Right lung (tissue), 5 donors: ENCODE results near the gene ZACN. TPM values are rescaled to one million over a fixed set of nuclear protein-coding genes. Genes with fewer than 3 reads are reported as not detected.
"Not testable (repeated sequence)": the region's sequence is repeated elsewhere in the genome, so short reads cannot be mapped to it uniquely, and the experiment has no call there.

Source experiments
- DNase-seq, 2 donors: peaks; one replicate each; pipeline ENCODE4 v3.0.0-alpha.2; 2013
- polyA plus RNA-seq, 5 donors: library from polyadenylated mRNA; unstranded; fragments of 120-200 nt; gene quantifications; one replicate each; pipeline versions ENCODE4 v1.2.1 to v1.2.3, GENCODE V29; 2013; ENCODE audit warnings: inconsistent platforms in 1 of 5, low replicate concordance in 1 of 5; ENCODE audit not compliant: insufficient read length in 5 of 5, insufficient read depth in 1 of 5

The ZACN gene
- polyA plus RNA-seq, 5 donors, result 4.1 to 22.2 (median 16.1) TPM

DNA sequence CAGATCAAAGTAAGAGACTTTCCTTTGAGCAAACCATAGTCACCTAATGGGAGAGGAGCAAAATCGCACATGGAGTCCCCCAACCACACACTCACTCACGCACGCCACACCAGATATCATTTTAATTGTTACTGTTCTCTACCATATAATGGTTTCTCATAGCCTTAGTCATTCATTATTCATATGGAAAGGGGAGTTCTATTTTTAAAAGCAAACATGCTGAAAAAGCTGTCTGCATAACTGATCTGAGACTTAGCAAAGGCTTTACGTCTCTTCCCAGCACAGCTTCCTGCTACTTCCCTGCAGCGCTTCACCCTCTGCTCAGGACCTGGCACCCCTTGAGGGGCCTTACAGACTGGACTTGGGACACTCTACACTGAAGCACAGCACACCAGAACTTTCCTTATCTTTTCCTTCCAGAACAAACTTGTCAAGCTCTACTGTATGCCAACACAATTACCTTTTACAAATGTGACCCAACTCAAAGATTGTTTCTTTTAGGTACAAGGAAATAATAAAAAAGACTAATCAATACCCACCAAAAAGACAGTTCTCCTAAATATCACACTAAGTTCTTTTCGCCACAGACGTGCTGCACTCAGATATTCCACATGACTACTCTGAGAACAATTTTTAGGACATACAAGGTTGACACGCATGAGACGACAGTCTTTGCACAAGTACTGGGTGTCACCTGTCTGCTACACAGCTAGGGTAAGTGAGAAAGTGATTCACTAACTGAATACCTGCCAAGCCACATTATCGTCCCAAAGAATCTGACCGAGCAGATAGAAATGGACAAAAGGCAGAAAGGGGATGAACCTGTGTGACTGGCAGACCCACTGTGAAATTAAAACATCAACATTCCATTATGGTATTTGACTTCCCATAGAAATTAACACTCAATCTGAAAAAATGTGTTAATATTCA is 28.2 kb upstream of the ZACN start:
- no peak for DNase-seq

- no peak for DNase-seq
Observed at GRCh38 chr17:76051561-76051960, 27.4 kb upstream of the ZACN start.

DNA sequence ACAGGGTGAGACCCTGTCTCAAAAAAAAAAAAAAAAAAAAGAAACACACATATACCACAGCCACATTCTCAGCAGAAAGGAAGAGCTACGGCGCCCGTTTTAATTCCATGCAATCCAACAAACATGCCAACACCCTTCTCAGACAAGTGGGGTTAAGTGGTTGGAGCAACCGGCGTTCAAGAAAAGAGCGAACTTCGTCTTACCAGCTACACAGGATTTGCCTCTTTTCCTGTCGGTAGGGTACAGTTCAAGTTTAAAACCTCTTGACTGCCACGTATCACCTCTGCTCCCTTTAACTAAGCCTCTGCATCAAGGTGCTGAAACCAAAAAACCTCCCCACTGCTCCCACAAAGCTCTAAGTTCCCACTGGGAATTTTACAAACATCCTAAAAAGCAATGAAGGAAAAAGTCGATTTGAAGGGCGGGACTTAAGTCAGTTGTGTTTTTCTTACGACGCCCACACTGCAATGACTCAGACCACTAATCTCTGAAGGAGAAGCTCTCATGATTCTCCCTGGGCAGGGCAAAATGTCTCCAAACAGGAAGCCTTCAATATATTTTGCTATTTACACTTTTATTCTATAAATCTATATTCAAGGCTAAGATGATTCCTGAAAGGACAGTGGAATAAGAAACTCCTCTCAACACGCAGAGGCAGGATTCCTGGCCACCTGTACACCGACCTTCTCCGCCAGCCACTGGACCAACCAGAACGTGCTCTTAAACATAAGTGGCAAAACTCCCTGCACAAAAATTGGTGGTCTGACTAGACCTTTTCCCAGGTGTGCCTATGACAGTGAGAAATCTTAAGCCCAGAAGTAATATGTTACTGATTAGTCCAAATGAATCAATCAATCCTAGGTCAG is 25.5 kb upstream of the ZACN start:
- peak; percentile 56 to 59 for DNase-seq

DNA sequence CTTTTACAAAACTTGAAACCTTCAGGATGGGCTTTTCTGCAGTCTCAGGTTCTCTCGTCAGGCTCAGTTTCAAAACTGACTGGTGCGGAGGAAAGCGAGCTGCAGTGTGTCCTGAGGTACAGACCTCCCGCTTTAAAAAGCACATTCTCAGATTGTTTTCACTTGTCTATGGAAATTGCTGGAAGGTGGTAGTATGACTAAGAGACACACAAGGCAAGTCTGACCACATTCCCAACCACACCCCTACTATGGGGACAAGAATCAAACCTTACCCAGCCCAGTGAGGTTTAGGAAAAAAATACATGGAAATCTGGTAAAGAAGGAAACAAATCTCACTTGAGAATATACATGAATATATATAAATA is 24.9 kb upstream of the ZACN start:
- no peak for DNase-seq

- DNase-seq, result no peak
Observed at GRCh38 chr17:76056882-76057281, 22.1 kb upstream of the ZACN start.

DNA sequence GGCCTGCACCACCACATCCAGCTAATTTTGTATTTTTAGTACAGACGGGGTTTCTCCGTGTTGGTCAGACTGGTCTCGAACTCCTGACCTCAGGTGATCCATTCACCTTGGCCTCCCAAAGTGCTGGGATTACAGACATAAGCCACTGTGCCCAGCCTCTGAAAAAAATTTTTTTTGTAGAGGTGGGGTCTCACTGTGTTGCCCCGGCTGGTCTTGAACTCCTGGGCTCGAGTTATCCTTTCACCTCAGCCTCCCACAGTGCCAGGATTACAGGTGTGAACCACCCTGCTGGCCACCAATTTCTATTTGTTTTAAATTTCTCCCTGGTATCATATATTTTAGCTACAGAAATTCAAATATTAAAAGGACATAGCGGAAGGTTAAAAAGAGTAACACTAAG is 20.7 kb upstream of the ZACN start:
- DNase-seq, result not testable (repeated sequence)

DNA sequence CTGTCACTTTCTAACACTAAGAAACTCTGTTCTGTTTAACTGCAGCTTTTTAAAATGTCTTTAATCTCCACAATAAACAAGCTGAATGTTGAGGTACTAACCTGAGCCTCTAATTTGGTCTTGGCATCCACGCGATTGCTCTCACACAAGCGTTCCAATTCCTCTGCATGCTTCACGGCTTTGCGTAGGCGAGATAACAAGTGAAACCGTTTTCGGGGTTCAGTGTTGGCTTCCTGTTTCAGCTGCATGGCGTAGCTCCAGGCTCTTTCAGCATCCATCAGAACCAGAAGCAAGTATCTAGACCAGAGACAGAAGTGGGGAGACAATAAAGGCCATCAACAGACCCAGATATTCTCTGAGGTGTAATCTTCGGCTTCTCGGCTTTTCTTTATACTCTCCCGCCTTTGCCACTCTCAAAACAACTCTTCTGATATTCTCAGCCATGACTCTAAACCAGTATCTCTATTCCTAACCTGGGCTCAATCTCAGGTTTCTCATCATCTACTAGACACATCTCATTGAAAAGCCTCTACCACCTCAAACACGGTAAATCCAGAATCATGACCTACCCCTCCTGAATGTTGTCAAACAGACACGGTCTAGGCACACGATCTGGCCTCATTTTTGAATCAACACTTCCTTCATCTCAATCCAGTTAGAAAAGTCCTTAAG is 15.0 kb upstream of the ZACN start:
- DNase-seq, result no peak

- DNase-seq, result no peak
Observed at GRCh38 chr17:76065775-76066174, 13.2 kb upstream of the ZACN start.

DNA sequence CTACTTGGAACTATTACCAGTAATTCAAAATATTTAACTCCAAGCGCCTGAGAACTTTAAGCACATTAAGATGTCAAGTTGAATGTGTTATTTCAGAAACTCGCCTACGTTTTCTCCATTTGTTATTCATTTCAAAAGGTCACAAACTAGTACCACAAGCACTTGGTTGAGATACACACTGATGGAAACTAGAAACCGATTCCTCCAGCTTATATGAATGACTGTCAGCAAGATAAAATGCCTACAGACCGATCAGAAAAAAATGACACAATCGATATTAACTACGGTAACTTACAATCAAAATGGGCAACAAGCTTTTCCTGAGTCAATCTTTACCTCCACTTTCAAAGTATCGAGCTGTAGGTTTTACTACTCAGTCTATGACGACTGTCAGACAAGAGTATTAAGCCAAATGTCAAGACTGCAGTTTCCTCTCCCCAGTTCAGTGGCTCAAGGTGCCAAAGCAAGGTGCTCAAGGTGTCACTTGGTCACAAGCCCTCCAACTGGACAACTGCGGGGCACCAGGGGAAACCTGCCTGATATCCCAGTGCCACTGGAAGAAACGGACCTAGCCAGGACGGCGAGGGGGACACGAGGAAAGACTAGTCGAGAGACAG is 7.3 kb upstream of the ZACN start:
- DNase-seq, result no peak

DNA sequence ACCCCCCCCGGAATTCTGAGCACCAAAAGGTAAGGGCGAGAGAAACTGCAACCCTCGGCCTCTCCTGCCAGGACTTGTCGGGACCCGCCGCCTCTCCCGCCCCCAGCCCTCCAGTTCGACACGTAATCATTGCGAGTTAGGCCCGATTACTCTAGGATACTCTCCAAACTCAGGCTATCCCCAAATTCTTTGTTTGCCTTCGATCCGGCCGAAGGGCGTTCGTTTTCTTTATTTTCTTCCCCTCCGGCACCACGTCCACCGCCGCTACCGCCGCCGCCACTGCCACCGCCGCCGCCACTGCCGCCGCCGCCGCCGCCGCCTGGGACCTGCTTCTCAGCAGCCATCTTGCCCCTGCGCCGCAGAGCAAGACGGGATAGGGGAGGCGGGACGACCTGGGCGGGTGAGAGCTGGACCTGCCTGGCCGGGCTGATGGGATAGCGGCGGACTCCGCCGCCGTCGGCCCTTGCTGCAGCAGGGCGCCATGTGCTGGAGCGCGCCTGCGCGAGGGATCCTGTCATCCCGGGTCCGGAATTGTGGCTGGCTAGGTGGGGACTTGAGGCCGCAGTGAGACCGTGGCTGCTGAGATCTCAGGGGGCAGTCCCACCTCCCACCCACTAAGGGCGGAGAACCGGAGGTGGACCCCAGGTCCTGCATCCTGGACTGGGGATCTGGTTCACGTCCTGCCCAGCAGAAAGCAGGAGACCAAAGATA is 6.7 kb upstream of the ZACN start, which contains the start of gene SRP68:
Gene SRP68 (minus strand): TSS at position 370 of the 711 bp plus-strand sequence. CDS start 26 bp downstream, at position 344.
- peak; percentile 86 for DNase-seq

GRCh38 chr17:76074390-76075363 is 4.3 kb upstream of the ZACN start, which contains the start of gene GALR2:
TSS of gene GALR2 (plus strand) at chr17:76074781. CDS start at chr17:76074884, 103 bp downstream.
- DNase-seq, result no peak

DNA sequence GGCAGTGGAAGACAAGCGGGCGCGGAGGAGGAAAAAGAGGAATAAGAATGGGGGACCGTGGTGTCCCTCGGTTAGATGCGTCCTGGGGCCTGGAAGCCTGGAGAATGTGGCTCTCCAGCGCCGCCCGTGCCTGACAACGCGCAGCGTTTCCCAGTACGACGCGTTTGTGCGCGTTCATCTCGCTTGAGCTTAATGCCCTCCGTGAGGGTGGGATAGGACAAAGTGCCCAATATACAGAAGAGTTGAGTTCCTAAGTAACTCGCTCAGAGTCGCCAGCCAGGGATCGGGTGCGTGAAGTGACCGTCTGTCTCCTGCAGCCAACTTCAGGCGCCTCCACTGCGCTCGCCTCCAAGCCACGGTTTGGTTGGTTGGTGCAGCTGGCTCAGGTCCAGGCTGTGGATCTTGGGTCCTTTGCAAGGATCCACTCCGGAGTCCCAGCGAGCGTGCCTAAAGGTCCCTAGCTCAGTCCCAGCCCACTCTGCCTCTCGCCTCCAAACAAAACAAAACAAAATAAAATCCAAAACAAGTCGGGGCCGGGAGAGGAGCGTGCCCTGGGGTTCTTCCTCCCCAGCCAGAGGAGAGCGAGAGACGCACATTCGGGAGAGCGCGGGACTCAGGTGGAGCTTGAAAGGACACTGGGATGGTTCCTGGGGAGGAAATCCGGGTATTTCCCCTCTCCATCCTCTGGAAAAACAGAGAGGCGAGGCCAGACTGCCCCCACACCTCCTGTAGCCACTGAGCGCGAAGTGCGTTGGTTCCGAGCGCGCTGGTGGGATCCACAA is 3.4 kb upstream of the ZACN start:
- no peak for DNase-seq

DNA sequence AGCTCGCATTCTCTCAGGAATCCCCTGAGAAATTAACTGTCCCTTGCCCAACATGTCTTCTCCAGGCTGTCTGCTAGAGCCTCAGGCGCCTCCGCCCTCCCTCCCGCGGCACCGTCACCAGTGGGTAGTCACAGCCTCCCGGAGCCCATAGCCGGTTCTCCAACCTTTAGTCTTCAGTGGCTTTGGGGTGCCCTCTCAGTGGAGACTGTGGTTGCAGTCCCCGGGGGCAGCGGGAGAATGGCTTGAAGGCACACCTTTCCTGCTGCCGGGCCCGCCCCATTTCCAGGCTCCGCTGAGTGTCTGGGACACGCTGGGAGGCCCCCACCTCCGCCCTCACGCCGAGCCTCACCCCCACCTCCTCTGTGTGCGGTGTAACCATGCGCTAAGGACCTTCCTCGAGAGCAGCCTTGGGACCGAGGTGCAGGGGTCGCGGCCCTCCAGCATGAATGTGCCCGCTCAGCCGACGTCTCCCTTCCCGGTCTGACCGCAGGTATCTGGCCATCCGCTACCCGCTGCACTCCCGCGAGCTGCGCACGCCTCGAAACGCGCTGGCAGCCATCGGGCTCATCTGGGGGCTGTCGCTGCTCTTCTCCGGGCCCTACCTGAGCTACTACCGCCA is 2.7 kb upstream of the ZACN start:
- DNase-seq, result no peak

- no peak for DNase-seq
Observed at GRCh38 chr17:76076765-76077583, 2.0 kb upstream of the ZACN start.

GRCh38 chr17:76077584-76078110 is 1.3 kb upstream of the ZACN start:
- no peak for DNase-seq

- DNase-seq, result not testable (repeated sequence)
Observed at GRCh38 chr17:76078370-76078769, 612 bp upstream of the ZACN start.

DNA sequence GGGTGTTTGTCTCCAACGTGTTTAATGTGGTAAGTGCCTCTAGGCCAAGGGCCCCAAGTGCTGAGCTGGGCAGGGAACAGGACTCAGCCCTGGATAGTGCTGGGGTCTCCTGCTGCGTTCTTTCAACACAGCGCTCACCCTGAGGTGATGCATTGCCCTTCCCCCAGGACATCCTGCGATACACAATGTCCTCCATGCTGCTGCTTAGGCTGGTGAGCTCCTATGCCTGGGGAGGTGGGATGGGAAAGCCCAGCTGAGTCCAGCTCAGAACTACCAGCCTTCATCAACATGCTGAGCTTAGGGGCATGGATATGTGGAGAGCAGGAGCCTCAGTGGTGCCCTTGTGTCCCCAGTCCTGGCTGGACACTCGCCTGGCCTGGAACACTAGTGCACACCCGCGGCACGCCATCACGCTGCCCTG is 563 bp downstream of the ZACN start:
- DNase-seq, result no peak
